Activated CD4-positive, alpha-beta memory T cell treated with anti-CD3 and anti-CD28 coated beads, Interleukin-2, amount 10 ng/mL, durations not matched to agents 7 days and 5 days (primary cell): ENCODE measurements around the gene ACVR1B. TPM values are rescaled to one million over a fixed set of nuclear protein-coding genes. Genes with fewer than 3 reads are reported as not detected.

Experiments used
- CTCF ChIA-PET: fragments of 350-600 bp; sonication (Branson Sonifier 250); formaldehyde crosslinking; loops from one replicate; lab custom pipeline; 2021; ENCODE audit warnings: antibody characterized with exemption, inconsistent platforms; lab: Charles Lee
- POLR2A ChIA-PET: fragments of 350-600 bp; sonication (Branson Sonifier 250); formaldehyde crosslinking; loops from one replicate; lab custom pipeline; 2021; ENCODE audit warnings: antibody characterized with exemption; lab: Charles Lee
- DNase-seq: peaks from one replicate; pipeline ENCODE4 v3.0.0-alpha.2; 2020
- H3K27ac Mint-ChIP-seq: one replicate; pipeline ENCODE4 v1.8.0; 2021; ENCODE audit warnings: mild to moderate bottlenecking, mixed read lengths
- H3K27me3 Mint-ChIP-seq: one replicate; pipeline ENCODE4 v1.8.0; 2021; ENCODE audit warnings: mixed read lengths
- H3K36me3 Mint-ChIP-seq: one replicate; pipeline ENCODE4 v1.8.0; 2021; ENCODE audit warnings: low read depth, mixed read lengths
- H3K4me1 Mint-ChIP-seq: one replicate; pipeline ENCODE4 v1.8.0; 2021; ENCODE audit warnings: mixed read lengths
- H3K4me3 Mint-ChIP-seq: one replicate; pipeline ENCODE4 v1.8.0; 2021; ENCODE audit warnings: mild to moderate bottlenecking, mixed read lengths
- H3K9me3 Mint-ChIP-seq: one replicate; pipeline ENCODE4 v1.8.0; 2021; ENCODE audit warnings: mixed read lengths
- total RNA-seq, 2 experiments: library from RNA; stranded (reverse); gene quantifications; one replicate each; pipeline ENCODE4 v1.2.3, GENCODE V29; 2021

The ACVR1B gene
- total RNA-seq, 2 experiments from 2014 or later = 4.5 to 5.2 TPM

- no peak overlapping the region for H3K4me3 Mint-ChIP-seq
- H3K4me1 Mint-ChIP-seq = peaks cover 33% of the 10 kb centered on the region
- peak overlapping the region; percentile 98 for H3K27ac Mint-ChIP-seq
- CTCF ChIA-PET = interaction anchor here (1.0 to 12.6 kb wide), 24 partner anchors 11 to 980 kb away, joined by 3 to 309 read pairs (median 25); partner anchors contain the start of genes ATG101, EIF4B, NR4A1 and SMIM41
- POLR2A ChIA-PET = interaction anchor here (0.8 to 11.8 kb wide), 13 partner anchors 9 to 95 kb away, joined by 3 to 117 read pairs (median 8); partner anchors contain the start of genes ATG101, NR4A1 and TAMALIN
- H3K9me3 Mint-ChIP-seq = no peaks in the 10 kb centered on the region
- no peak for DNase-seq
- H3K27me3 Mint-ChIP-seq = peaks cover 3% of the 10 kb centered on the region
- H3K36me3 Mint-ChIP-seq = no peaks in the 10 kb centered on the region
Observed at GRCh38 chr12:52026263-52026662, 74.8 kb downstream of the ACVR1B start.

GRCh38 chr12:52027085-52027843 lies 75.8 kb downstream of the ACVR1B start:
- H3K36me3 Mint-ChIP-seq = no peaks in the 10 kb centered on the region
- no peak for DNase-seq
- POLR2A ChIA-PET = interaction anchor here (1.4 to 11.8 kb wide), 4 partner anchors 19 to 60 kb away, joined by 4 to 117 read pairs (median 55); partner anchors contain the start of genes ATG101 and TAMALIN
- CTCF ChIA-PET = interaction anchor here (1.0 to 12.6 kb wide), 10 partner anchors 10 to 152 kb away, joined by 3 to 309 read pairs (median 47); partner anchors contain the start of genes ATG101 and SMIM41
- H3K4me1 Mint-ChIP-seq = peaks cover 31% of the 10 kb centered on the region
- H3K9me3 Mint-ChIP-seq = no peaks in the 10 kb centered on the region
- no peak overlapping the region for H3K4me3 Mint-ChIP-seq
- H3K27me3 Mint-ChIP-seq = peaks cover 3% of the 10 kb centered on the region
- no peak overlapping the region for H3K27ac Mint-ChIP-seq

GRCh38 chr12:52029685-52030084 lies 78.2 kb downstream of the ACVR1B start:
- H3K27ac Mint-ChIP-seq = no peak overlapping the region
- H3K27me3 Mint-ChIP-seq = peaks cover 5% of the 10 kb centered on the region
- no peaks in the 10 kb centered on the region for H3K36me3 Mint-ChIP-seq
- H3K4me1 Mint-ChIP-seq = peaks cover 35% of the 10 kb centered on the region
- no peak overlapping the region for H3K4me3 Mint-ChIP-seq
- CTCF ChIA-PET = interaction anchor here (0.6 to 12.6 kb wide), 6 partner anchors 16 to 190 kb away, joined by 3 to 309 read pairs (median 3); partner anchors contain the start of genes ATG101 and SMIM41
- DNase-seq = no peak
- POLR2A ChIA-PET = no interaction called here
- H3K9me3 Mint-ChIP-seq = no peaks in the 10 kb centered on the region

- no peak for DNase-seq
- H3K27ac Mint-ChIP-seq = peak overlapping the region; percentile 0
- POLR2A ChIA-PET = interaction anchor here (0.7 to 2.9 kb wide), 10 partner anchors 9 to 49 kb away, joined by 3 to 18 read pairs (median 4); partner anchors contain the start of genes ATG101 and NR4A1
Observed at GRCh38 chr12:52032446-52032803, 80.9 kb downstream of the ACVR1B start.

GRCh38 chr12:52032804-52033445 lies 81.4 kb downstream of the ACVR1B start:
- no peaks in the 10 kb centered on the region for H3K9me3 Mint-ChIP-seq
- POLR2A ChIA-PET = interaction anchor here (0.7 to 2.9 kb wide), 10 partner anchors 10 to 48 kb away, joined by 3 to 18 read pairs (median 3); partner anchors contain the start of genes ATG101 and NR4A1
- CTCF ChIA-PET = interaction anchor here (0.7 to 12.6 kb wide), 15 partner anchors 7 to 212 kb away, joined by 3 to 309 read pairs (median 5); partner anchors contain the start of genes ATG101, NR4A1 and SMIM41
- DNase-seq = peak; percentile 93
- H3K4me1 Mint-ChIP-seq = peaks cover 32% of the 10 kb centered on the region
- peak overlapping the region; percentile 68 for H3K4me3 Mint-ChIP-seq
- H3K27me3 Mint-ChIP-seq = peaks cover 19% of the 10 kb centered on the region
- peak overlapping the region; percentile 54 for H3K27ac Mint-ChIP-seq
- H3K36me3 Mint-ChIP-seq = no peaks in the 10 kb centered on the region

More at GRCh38 chr12:52032446-52032803, 80.9 kb downstream of the ACVR1B start:
- CTCF ChIA-PET = interaction anchor here (0.6 to 12.6 kb wide), 17 partner anchors 7 to 212 kb away, joined by 3 to 309 read pairs (median 5); partner anchors contain the start of genes ATG101, NR4A1 and SMIM41
- H3K9me3 Mint-ChIP-seq = no peaks in the 10 kb centered on the region
- no peaks in the 10 kb centered on the region for H3K36me3 Mint-ChIP-seq
- peaks cover 32% of the 10 kb centered on the region for H3K4me1 Mint-ChIP-seq
- H3K4me3 Mint-ChIP-seq = peak overlapping the region; percentile 60
- H3K27me3 Mint-ChIP-seq = peaks cover 19% of the 10 kb centered on the region

- CTCF ChIA-PET = interaction anchor here (0.8 to 12.6 kb wide), 12 partner anchors 8 to 112 kb away, joined by 3 to 309 read pairs (median 9); partner anchors contain the start of genes ATG101, NR4A1 and SMIM41
- no peaks in the 10 kb centered on the region for H3K9me3 Mint-ChIP-seq
- peaks cover 19% of the 10 kb centered on the region for H3K27me3 Mint-ChIP-seq
- no peaks in the 10 kb centered on the region for H3K36me3 Mint-ChIP-seq
- POLR2A ChIA-PET = interaction anchor here (1.0 to 2.9 kb wide), 7 partner anchors 10 to 88 kb away, joined by 3 to 18 read pairs (median 3); partner anchors contain the start of genes ATG101 and NR4A1
- DNase-seq = no peak
- H3K4me3 Mint-ChIP-seq = peak overlapping the region; percentile 68
- peak overlapping the region; percentile 54 for H3K27ac Mint-ChIP-seq
- peaks cover 36% of the 10 kb centered on the region for H3K4me1 Mint-ChIP-seq
Observed at GRCh38 chr12:52033446-52034140, 82.1 kb downstream of the ACVR1B start.

- Mint-ChIP-seq H3K27me3 (peaks cover 19% of the 10 kb centered on the region), H3K9me3 (no peaks in the 10 kb centered on the region), H3K36me3 (no peaks in the 10 kb centered on the region), H3K4me1 (peaks cover 36% of the 10 kb centered on the region), H3K4me3 (no peak overlapping the region), H3K27ac (no peak overlapping the region)
- CTCF ChIA-PET = interaction anchor here (1.2 to 9.2 kb wide), 2 partner anchors 9 to 12 kb away, joined by 4 to 67 read pairs; no protein-coding TSS in a partner anchor
- POLR2A ChIA-PET = interaction anchor here (0.8 to 1.5 kb wide), 2 partner anchors 10 to 16 kb away, joined by 3 to 4 read pairs; no protein-coding TSS in a partner anchor
- DNase-seq = no peak
Observed at GRCh38 chr12:52035190-52035589, 83.7 kb downstream of the ACVR1B start.

DNA sequence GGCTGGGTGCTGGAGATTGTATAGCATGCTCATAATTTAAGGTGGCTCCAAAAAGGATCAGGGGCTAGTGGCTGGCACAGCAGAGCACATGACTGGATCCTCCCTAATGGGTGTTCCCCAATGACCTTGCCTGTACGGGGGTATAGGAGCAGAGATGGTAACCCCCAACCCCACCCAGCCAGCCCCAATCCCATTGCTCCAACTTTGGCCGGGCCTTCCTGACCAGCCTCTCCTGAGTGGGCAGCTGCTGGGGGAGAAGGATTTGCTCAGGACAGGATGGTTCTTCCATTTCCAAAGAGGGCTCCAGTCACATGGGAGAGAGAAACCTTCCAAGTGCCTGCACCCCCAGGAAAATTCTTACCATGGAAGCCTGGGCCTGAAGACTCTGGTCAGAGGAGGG lies 84.4 kb downstream of the ACVR1B start:
- no peak overlapping the region for H3K27ac Mint-ChIP-seq
- H3K9me3 Mint-ChIP-seq = no peaks in the 10 kb centered on the region
- H3K36me3 Mint-ChIP-seq = no peaks in the 10 kb centered on the region
- no peak overlapping the region for H3K4me3 Mint-ChIP-seq
- ChIA-PET CTCF (interaction anchor here (9.2 kb wide), 1 partner anchor 10 kb away, joined by 67 read pairs; no protein-coding TSS in a partner anchor), POLR2A (interaction anchor here (1.2 to 1.8 kb wide), 4 partner anchors 10 to 34 kb away, joined by 3 to 8 read pairs (median 5); partner anchors contain the start of gene ATG101)
- H3K4me1 Mint-ChIP-seq = peaks cover 38% of the 10 kb centered on the region
- DNase-seq = no peak
- peaks cover 16% of the 10 kb centered on the region for H3K27me3 Mint-ChIP-seq

GRCh38 chr12:52036587-52037171 lies 85.2 kb downstream of the ACVR1B start:
- H3K36me3 Mint-ChIP-seq = no peaks in the 10 kb centered on the region
- H3K27me3 Mint-ChIP-seq = peaks cover 16% of the 10 kb centered on the region
- no peaks in the 10 kb centered on the region for H3K9me3 Mint-ChIP-seq
- H3K27ac Mint-ChIP-seq = no peak overlapping the region
- POLR2A ChIA-PET = interaction anchor here (1.2 to 4.0 kb wide), 5 partner anchors 9 to 33 kb away, joined by 3 to 22 read pairs (median 5); partner anchors contain the start of genes ATG101 and NR4A1
- peaks cover 42% of the 10 kb centered on the region for H3K4me1 Mint-ChIP-seq
- DNase-seq = peak; percentile 83
- CTCF ChIA-PET = interaction anchor here (9.2 kb wide), 1 partner anchor 11 kb away, joined by 67 read pairs; no protein-coding TSS in a partner anchor
- peak overlapping the region; percentile 57 for H3K4me3 Mint-ChIP-seq

- no peak for DNase-seq
- no peak overlapping the region for H3K27ac Mint-ChIP-seq
- ChIA-PET CTCF (interaction anchor here (9.2 kb wide), 1 partner anchor 12 kb away, joined by 67 read pairs; no protein-coding TSS in a partner anchor), POLR2A (interaction anchor here (1.3 to 4.0 kb wide), 4 partner anchors 12 to 32 kb away, joined by 5 to 22 read pairs (median 8); partner anchors contain the start of genes ATG101 and NR4A1)
- H3K9me3 Mint-ChIP-seq = no peaks in the 10 kb centered on the region
- H3K4me3 Mint-ChIP-seq = peak overlapping the region; percentile 41
- peaks cover 16% of the 10 kb centered on the region for H3K27me3 Mint-ChIP-seq
- peaks cover 48% of the 10 kb centered on the region for H3K4me1 Mint-ChIP-seq
- no peaks in the 10 kb centered on the region for H3K36me3 Mint-ChIP-seq
Observed at GRCh38 chr12:52037248-52037861, 85.9 kb downstream of the ACVR1B start.
